GM18517 (cell line): ENCODE data around the gene ARHGDIB.

Source experiments
- ATAC-seq: cut with Tn5 transposase; IDR thresholded peaks from one replicate; pipeline ENCODE4 v1.9.1; 2021; ENCODE audit warnings: mild to moderate bottlenecking, moderate library complexity; ENCODE audit not compliant: unreplicated experiment

The ARHGDIB gene

DNA sequence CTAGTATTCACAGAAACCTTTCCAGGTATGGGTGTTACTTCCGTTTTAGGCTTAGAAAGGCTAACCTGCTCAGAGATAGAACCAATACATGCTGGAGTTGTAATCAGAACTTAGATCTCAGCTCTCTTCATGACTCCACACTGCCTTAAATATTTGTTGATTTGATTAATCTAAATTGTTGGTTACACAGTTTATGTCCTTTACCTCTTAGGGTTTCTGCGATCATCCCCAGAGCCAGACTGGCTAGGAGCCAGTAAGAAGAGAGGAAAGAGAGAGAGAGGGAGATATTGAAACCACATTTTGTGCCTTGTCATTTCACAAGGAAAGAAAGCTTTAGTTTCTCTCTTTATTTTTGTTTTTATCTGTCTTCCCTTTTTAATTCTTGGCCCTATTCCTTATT, 58.9 kb downstream of the ARHGDIB start:
- no peak for ATAC-seq

DNA sequence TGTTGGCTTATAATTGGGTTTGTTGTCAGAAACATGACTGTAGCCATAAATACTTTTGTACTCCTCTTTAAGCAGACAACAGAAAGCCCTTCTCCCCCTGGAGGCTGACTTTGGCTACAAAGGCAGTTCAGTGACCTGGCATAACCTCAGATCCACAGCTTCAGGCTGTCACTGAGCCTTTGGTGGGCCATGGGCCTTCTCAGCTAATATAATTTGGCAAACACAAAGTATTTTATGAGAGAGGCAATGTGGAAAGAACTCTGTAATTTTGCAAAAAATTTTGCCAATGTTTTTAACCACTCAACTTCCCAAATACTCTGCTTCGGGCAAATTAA, 60.2 kb downstream of the ARHGDIB start:
- no peak for ATAC-seq

DNA sequence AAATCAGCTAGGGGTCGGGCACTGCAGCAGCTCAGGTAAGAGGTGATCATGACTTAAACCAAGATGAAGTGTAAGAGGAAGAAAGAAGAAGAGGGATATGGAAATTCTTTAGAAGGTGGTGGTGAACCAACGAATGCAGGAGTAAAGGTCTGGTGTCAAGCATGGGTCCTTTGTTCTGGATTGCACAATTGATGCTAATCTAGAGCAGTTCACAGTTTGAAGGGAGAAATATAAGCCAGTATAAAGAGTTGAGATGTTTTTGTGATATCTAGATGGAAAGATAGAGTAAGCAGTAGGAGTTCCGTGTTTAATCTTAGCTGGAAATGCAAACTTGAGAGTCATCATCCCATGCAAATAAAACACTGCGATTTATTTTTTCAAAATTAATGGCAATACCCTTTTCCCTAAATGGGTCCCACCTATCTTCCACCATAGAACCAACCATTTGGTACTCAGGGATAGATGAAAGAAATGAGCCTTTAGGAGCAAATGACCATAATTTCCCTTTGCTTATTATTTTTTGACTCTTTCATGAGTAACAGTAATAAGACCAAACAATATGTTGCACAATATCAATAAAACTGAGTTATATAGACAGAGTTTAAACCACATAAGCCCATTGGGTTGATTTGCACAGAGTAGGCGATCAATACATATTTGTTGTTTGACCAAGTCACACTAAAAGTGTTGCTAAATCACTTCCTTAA, 60.7 kb downstream of the ARHGDIB start:
- ATAC-seq = no peak

DNA sequence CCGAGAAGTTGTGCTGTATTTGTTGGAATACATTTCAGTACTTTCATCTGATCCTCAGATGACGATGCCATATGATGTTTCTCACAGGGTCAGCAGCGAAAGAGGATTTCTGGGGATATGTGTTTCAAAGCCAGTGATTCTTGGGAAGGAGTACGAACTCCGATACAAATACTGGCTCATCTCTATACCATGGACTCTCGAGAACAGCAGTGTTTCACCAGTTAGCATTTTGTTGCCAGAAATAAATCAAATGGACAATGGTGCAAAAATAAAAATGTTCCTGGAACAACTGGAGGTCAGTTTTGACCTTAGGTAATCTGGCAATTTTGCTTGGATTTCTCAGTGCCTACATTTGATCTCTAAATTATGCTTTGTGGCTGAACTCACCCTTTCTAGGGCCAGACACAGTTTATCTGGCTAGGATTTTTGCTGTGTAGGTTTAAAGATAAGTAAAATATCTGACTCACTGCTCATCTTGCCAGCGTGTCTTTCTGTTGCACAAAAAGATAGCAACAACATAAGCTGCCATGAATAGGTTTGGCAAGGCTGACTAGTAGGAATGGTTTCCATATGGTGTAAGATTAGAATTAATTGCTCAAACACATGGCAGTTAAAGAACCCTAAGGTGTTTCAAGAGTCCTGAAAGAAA, 64.8 kb downstream of the ARHGDIB start:
- no peak for ATAC-seq

DNA sequence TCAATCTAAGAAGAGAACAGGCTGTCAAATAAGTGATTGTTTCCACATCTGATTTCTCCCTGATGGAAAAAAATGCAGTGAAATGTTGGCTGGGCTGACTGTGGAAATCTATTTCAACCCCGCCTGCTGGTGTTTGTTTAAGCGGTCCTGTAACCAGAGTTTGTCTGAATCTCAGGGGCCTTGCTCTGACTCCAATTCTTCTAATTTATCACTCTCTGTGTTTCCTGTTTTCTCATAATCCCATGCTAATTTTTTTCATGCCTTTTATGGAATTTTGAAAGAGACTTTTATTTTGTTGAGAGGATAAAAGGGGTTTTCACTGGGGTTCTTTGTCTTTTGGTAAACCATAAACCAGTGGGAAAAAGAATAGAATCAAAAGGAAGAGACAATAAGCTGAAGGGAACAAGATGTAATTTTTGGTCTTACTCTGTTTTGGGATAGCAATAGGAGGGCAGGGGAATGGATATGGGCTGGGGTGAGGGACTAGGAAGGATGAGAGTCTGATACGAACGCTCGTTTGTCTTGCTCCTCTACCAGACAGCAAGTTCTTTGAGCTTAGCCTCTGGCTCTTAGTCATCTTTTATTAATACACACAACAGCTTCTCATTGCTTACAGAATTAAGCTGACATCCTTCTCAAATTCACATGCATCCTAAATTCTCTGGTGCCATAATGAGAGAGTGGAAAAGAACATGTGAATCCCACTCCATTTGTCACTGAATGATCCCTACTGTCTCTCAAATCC, 67.7 kb downstream of the ARHGDIB start:
- no peak for ATAC-seq

DNA sequence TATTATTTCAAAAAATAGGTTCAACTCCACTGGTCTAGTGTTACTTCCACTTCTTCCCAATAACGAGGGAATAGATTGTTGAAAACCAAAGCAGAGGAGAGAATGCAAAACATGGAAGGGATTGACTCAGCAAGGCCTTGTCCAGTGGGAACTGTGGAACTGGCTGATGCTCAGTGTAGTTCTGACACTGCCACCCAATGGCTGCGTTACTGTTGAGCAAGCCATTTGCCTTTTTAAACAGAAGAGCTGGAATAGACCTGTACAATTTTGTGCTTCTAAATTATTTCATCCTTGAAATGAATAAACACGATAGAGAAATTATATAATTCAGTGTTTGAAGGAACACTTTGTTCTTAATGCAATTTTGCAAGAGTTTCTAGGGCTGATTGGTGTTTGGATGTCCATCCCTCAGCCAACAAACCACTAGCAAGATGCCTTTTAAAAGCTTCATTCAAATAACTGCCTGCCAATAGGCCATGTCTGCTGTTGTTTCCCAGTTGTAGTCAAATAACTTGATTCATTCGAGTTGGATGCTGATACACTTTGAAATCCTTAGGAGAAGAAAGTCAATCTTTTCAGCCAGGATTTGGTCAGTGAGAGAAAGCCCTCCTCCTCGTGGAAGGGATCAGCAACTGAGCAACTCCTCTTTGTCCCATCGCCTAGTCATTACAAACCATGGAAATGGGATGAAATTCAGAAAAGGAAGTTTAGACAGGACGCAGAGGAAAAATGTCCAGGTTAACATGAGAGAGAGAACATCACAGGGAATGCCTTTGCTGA, 68.5 kb downstream of the ARHGDIB start:
- no peak for ATAC-seq
